RCC 7860 (cell line): ENCODE data around the gene ITPK1.

ENCODE experiments used
- DNase-seq: peaks from one replicate; pipeline ENCODE4 v3.0.0-alpha.2; 2015; ENCODE audit warnings: low spot score
- FAIRE-seq: peaks from 2 replicates; lab custom pipeline; 2012; peaks lifted over from hg19 to GRCh38; lab: Jason Lieb, UNC

Gene ITPK1

DNA sequence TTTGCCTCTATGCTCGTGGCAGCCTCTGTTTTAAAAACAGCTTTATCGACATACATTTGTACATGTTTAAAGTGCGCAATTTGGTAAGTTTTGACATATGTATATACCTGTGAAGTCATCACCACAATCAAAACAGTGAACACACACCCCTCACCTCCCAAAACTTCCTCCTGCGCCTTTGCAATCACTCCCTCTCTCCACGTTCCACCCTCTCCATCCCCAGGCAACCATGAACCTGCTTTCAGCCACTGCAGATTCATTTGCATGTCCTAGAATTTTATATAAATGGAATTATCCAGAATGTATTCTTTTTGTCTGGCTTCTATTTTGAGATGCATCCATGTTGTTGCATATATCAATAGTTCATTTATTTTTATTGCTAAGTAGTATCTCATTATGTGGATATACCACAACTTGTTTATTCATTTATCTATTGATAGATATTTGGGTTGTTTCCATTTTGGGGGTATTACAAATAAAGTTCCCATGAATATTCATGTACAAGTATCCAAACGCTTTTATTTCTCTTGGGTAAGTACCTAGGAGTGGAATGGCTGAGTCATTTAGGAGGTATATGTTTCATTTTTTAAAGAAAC, 208.3 kb downstream of the ITPK1 start:
- FAIRE-seq = no peak
- DNase-seq = no peak

DNA sequence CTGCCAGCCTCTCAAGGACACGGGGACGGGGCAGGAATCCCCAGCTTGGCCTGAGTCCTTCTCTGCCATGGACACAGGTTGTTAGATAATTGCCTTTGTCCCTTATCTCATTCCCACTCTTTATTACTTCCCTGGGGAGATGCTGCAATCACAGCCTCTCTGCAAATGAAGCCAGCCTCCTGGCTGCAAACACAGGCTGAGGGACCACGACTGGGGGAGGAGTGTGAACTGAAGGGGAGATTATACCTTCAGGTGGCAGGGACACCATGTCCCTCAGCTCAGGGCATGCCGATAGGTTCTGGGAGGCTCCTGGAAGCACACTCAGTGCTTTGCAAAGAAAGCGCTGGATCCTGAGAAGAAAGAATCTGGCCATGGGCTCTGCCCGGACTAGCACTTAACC, 208.9 kb downstream of the ITPK1 start:
- DNase-seq = no peak

DNA sequence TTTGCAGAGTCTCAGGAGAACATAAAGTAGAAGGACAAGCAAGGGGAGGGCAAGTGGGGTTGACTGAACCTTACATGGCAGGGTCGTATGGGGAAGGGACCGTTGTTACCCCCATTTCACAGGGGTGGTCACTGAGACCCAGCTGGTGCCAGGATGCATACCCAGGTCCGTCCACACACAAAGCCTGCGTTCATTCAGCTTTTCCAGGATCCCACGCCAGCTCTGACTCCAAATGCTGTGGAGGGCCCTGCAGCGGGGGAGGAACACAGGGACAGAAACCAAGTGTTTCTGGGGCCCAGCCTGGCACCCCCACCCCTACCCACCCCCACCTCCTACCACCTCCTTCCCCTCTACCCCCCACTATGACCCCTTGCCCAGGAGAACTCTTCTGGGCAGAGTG, 209.3 kb downstream of the ITPK1 start:
- DNase-seq = no peak
- no peak for FAIRE-seq

More for the DNA sequence above, 208.9 kb downstream of the ITPK1 start:
- no peak for FAIRE-seq

DNA sequence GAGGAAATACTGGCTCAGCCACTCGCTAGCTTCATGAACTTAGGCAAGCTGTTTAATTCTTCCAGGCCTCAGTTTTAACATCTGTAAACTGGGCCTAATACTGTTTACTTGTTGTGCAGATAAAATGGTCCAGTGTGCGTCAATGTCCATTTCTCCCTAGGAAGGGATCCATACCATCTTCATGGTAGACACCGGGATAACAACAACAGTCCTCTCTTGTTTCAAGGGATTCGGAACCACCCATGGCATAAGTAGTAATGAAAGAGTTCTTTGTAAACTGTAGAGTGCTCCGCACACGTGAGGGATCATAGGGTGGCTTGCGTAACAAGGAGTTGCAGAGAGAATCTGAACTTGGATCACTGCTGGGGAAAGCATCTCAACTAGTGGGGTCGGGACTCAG, 210.1 kb downstream of the ITPK1 start:
- FAIRE-seq (no peak), DNase-seq (no peak)

DNA sequence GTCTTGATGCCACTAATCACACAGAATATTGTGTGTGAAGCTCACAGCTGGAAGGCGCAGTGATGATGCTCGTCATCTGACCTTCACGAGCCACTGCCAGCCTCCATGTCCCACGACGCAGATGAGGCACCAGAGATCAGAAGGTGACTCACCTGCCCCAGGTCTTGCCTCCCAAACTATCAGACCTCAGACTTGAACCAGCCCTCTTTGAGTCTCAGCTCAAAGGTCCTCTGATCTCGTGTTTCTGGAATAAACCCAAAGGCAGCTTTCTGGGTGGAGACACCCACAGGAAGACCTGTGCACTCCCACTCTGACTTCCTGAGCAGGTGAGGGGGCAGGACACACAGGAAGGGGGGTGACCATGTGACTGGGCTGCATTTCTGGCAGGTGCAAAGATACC, 212.4 kb downstream of the ITPK1 start:
- DNase-seq = no peak
- FAIRE-seq = no peak

DNA sequence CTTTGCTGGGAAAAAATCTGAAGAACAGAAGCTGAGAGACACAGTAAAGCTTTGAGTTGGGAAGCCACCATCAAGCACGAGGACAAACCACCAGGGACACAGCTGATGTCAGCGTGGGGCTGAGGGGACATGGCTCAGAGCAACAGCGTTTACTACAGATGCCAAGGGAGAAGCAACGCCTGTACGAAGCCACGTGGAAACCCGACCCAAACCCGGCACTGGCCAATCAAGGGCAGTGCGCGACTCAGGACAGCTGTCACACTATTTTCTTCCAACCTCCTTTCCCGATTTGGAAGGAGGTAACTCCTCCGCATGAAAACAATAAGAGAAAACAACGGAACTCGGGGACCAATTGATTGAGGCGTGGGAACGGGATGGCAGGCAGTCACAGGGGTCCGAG, 213.0 kb downstream of the ITPK1 start:
- FAIRE-seq = no peak
- DNase-seq = no peak

DNA sequence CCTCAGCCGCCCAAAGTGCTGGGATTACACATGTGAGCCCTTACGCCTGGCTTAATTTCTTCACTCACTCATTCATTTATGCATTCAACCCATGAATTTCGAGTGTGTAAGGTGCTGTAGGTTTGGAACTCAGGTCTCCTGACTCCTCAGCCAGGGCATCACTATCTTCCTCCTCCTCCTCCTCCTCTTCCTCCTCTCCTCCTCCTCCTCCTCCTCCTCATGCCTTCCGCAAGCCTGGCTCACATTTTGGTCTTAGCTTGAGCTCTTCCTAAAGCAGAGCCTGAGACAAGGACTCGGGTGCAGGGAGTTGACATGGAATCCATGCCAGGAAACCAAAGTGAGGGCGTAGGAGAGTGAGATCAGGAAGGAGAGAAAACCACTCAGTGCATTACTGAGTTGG, 213.5 kb downstream of the ITPK1 start:
- FAIRE-seq (no peak), DNase-seq (no peak)

DNA sequence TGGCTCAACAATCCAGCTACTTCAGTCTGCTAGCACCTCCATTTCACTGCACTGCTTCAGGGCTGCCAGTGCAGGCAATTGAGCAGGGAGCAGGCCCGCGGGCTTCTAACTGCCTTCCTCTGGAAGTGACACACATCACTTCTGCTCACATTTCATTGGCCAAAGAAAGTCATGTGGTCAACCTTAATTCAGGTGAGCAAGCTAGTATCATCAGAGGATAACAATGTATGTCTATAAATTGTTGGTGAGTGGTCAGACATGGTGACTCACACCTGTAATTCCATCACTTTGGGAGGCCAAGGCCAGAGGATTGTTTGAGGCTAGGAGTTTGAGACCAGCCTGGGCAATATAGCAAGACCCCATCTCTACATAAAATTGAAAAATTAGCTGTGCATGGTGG, 215.1 kb downstream of the ITPK1 start:
- DNase-seq = peak; percentile 10
- FAIRE-seq = no peak

DNA sequence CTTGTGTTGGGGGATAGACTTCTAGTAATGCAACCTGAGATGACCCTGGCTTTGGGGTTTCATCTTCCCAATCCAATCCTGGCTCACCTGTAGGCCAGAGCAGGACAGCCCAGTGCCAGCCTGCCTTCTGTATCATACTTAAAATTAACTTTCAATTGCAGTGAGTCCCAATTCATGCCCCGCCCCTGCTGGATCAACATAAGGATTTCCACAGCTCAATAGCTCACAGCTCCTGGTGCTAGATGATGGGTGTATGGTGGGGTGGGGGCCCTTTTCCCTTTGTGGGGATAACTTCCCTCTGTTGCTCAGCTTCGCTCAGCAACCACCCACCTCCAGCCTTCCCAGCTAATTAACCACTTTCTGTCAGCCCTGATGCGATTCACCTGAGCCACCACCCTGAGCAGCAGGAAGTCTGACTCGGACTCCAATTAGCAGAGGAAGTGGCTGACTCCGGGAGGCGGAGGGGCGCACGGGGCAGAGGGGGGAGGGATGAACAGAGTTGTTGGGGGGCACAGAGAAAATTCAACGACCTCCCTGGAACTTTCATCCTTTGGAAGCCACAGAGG, 217.1 kb downstream of the ITPK1 start:
- DNase-seq (no peak), FAIRE-seq (no peak)

DNA sequence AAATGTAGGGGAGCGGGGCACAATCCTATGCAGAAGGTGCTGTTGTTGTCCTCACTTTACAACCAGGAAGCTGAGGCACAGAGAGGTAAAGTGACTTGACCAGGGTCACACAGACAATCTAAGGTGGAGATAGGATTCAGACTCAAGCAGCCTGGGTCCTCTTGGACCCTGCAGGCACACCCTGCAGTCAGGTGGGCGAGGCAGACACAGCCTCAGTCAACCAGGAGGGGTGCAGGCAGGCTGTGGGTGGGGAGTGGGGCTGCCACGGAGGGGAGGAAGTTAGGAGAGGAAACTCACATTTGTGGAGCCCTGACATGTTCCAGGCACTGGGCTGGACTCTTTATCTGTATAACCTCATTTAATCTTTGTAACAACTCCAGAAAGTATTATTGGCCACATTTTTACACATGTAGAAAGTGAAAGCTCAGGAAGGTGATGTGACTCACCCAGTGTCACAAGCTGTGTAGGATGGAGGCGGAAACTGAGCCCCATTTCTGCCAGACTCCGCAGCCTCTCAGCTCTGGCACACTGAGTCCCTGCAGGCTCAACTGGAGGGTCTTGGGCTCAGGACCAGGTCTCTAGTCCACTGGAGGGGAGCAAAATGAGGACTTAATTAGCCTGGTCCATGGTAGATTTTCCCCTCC, 217.7 kb downstream of the ITPK1 start:
- DNase-seq (no peak), FAIRE-seq (no peak)

DNA sequence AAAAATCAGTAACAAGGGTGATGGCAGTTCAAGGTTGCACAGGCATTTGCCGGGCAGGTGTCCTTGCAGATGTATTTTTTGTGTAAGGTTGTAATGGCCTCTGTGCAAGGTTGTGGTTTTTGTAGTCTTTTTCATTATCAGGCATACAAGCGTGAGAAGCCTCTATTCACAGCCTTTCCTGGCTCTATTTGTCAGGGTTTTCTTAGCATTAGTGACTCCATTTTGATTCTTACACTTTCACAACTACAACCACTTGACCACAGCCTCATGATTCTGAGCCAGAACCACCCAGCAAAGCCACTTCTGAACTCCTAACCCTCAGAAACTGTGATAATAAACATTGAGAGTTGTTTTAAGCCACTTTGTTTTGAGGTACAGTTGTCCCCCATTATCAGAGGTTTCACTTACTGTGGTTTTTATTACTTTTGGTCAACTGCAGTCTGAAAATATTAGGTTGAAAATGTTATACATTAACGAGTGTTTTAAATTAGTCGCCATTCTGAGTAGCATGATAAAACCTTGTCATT, 220.3 kb downstream of the ITPK1 start:
- no peak for FAIRE-seq
- no peak for DNase-seq

DNA sequence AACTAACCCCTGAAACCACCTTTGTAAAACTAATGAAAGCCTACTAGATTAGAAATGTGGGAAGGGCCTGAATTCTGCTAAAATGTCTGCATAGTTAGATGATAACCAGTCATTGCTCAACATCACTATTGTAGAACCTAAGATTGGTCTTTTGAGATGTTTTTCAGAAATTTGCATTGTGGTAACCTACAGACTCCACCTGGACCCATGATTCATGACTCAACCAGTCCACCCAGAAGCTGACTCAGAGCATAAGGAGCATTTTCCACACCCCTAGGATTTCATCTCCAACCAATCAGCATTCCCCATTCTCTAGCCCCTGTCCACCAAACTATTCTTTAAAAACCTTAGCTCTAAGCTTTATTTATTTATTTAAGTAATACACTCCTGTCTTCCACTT, 223.1 kb downstream of the ITPK1 start:
- no peak for DNase-seq
- FAIRE-seq = no peak

DNA sequence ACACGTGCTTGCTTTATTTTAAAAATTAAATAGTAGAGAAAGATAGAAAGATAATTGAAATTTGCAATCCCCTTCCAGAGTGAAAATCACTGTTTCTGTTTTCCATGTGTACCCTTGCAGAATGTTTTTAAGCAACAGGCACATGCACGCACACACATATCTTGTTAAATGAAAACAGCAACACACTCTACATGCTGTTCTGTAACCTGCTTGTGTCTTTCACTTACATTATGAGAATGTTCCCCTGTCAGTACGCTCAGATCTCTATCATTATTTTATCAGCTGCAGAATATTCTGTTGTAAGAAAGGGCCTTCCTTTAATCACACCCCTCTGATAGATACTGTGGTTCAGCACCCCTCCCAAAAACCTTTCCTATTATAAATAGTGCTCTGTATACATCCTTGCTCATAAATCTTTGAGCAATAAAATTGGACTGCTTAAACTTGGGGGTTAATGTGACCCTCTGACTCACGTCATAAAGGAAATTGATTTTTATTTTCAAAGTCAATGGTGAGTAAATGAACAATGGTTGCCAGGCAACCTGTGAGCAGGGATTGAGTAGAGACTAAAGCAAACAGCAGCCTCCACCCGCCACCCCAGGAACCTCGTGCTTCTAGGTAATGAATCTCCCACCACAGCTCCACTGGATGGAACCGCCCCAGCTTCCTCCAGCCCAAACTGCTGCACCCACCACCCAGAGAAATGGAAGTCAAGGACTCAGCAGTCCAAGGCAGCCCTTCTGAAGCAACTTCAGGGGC, 224.7 kb downstream of the ITPK1 start:
- FAIRE-seq (no peak), DNase-seq (no peak)

DNA sequence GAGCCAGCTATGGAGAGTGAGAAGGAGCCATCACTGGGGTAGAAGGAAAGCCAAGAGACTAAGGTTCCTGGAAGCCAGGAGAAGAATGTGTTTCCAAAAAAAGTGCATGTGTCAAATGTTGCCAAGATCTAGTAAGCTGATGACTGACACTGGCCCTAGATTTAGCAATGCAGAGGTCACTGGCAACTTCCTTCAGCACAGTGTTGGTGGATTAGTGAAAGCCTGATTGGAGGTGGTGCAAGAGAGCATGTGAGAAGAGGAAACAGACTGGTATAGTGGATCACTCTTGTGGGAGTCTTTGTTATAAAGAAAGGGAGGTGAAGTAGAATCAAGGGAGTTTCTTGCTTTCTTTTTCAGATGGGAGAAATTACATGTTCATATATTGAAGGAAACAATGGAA, 226.8 kb downstream of the ITPK1 start:
- DNase-seq (no peak), FAIRE-seq (no peak)

DNA sequence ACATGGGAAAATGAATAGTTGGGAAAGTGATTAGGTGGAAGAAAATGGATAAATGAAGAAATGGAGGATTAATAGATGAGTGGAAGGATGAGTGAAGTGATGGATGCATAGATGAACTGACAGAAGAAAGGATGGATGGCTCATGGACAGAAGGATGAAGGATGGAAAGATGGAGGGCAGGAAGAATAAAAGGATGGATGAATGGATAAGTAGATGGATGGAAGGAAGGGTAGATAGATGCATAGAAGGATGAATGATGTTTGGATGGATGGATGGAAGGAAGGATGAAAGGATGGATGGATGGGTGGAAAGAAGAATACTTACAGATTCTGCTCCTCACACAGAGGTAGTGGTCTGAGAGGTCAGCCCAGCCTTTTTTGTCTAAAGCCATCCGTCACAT, 228.6 kb downstream of the ITPK1 start:
- DNase-seq (no peak), FAIRE-seq (no peak)
